Measurements from ENCODE around the gene CST5. TPM values are rescaled to one million over a fixed set of nuclear protein-coding genes. Genes with fewer than 3 reads are reported as not detected.
"Not testable (repeated sequence)": the region's sequence is repeated elsewhere in the genome, so short reads cannot be mapped to it uniquely, and the experiment has no call there.

The CST5 gene
- total RNA-seq, 1 donor from 2014 or later: not detected

- Histone ChIP-seq H4K20me1 (ENCODE audit: low read depth) (no peaks in the 10 kb centered on the region), H3K4me1 (no peaks in the 10 kb centered on the region), H3K9ac (no peak overlapping the region), H2AFZ (replicated peaks) (no peak overlapping the region), H3K27ac (no peak overlapping the region), H3K36me3 (no peaks in the 10 kb centered on the region), H3K4me2 (no peak overlapping the region), H3K9me3 (ENCODE audit: low read depth) (no peaks in the 10 kb centered on the region), H3F3A (ENCODE audit: low read depth) (no peaks in the 10 kb centered on the region), H3K79me2 (ENCODE audit: low read depth) (no peaks in the 10 kb centered on the region), H3K27me3 (no peaks in the 10 kb centered on the region), H3K4me3 (no peak overlapping the region)
- Mint-ChIP-seq H3K27ac (no peak overlapping the region), H3K4me1 (peaks cover 4% of the 10 kb centered on the region), H3K4me3 (no peak overlapping the region), H3K36me3 (no peaks in the 10 kb centered on the region), H3K9me3 (no peaks in the 10 kb centered on the region), H3K27me3 (ENCODE audit: insufficient read depth, low read depth) (peaks cover 5% of the 10 kb centered on the region)
- TF ChIP-seq EZH2phosphoT487 (IDR thresholded peaks at IDR 0.05) (no peak), CTCF (IDR thresholded peaks at IDR 0.05) (no peak), EZH2 (IDR thresholded peaks at IDR 0.05) (no peak)
- DNase-seq (ENCODE audit: low spot score): no peak
These were observed 345 bp upstream of the CST5 start for GRCh38 chr20:23879811-23880374.

GRCh38 chr20:23878787-23879186 is 761 bp downstream of the CST5 start:
- H3K27ac ChIP-seq: no peak overlapping the region
- H3K79me2 ChIP-seq (ENCODE audit: low read depth): no peaks in the 10 kb centered on the region
- TF ChIP-seq EZH2 (IDR thresholded peaks at IDR 0.05) (no peak), EZH2phosphoT487 (IDR thresholded peaks at IDR 0.05) (no peak), CTCF (IDR thresholded peaks at IDR 0.05) (no peak)
- no peaks in the 10 kb centered on the region for H3F3A ChIP-seq (ENCODE audit: low read depth)
- Mint-ChIP-seq H3K9me3 (no peaks in the 10 kb centered on the region), H3K4me3 (no peak overlapping the region), H3K27ac (no peak overlapping the region), H3K4me1 (peaks cover 4% of the 10 kb centered on the region), H3K36me3 (no peaks in the 10 kb centered on the region), H3K27me3 (ENCODE audit: insufficient read depth, low read depth) (peaks cover 7% of the 10 kb centered on the region)
- H3K4me1 ChIP-seq: no peaks in the 10 kb centered on the region
- H4K20me1 ChIP-seq (ENCODE audit: low read depth): no peaks in the 10 kb centered on the region
- no peaks in the 10 kb centered on the region for H3K27me3 ChIP-seq
- H2AFZ ChIP-seq (replicated peaks): no peak overlapping the region
- H3K4me2 ChIP-seq: no peak overlapping the region
- no peak overlapping the region for H3K9ac ChIP-seq
- DNase-seq (ENCODE audit: low spot score): no peak
- no peak overlapping the region for H3K4me3 ChIP-seq
- H3K9me3 ChIP-seq (ENCODE audit: low read depth): no peaks in the 10 kb centered on the region
- no peaks in the 10 kb centered on the region for H3K36me3 ChIP-seq

- not testable (repeated sequence) for H3K4me2 ChIP-seq; H3K9me3 ChIP-seq (ENCODE audit: low read depth); H3K9me3 Mint-ChIP-seq; H3K4me3 Mint-ChIP-seq; H3F3A ChIP-seq (ENCODE audit: low read depth); H3K27me3 ChIP-seq; H4K20me1 ChIP-seq (ENCODE audit: low read depth); DNase-seq (ENCODE audit: low spot score); H3K27ac Mint-ChIP-seq; H3K36me3 ChIP-seq; H2AFZ ChIP-seq (replicated peaks); H3K4me1 ChIP-seq; H3K27me3 Mint-ChIP-seq (ENCODE audit: insufficient read depth, low read depth); H3K4me3 ChIP-seq; H3K9ac ChIP-seq; H3K79me2 ChIP-seq (ENCODE audit: low read depth); H3K36me3 Mint-ChIP-seq; H3K27ac ChIP-seq; H3K4me1 Mint-ChIP-seq
These were observed 1.5 kb downstream of the CST5 start for GRCh38 chr20:23878016-23878542.

GRCh38 chr20:23877524-23877923 is 2.0 kb downstream of the CST5 start:
- H3K9me3 ChIP-seq (ENCODE audit: low read depth): no peaks in the 10 kb centered on the region
- Mint-ChIP-seq H3K4me1 (peaks cover 4% of the 10 kb centered on the region), H3K4me3 (no peak overlapping the region), H3K27me3 (ENCODE audit: insufficient read depth, low read depth) (peaks cover 7% of the 10 kb centered on the region), H3K36me3 (no peaks in the 10 kb centered on the region), H3K9me3 (no peaks in the 10 kb centered on the region), H3K27ac (no peak overlapping the region)
- TF ChIP-seq EZH2 (IDR thresholded peaks at IDR 0.05) (no peak), EZH2phosphoT487 (IDR thresholded peaks at IDR 0.05) (no peak), CTCF (IDR thresholded peaks at IDR 0.05) (no peak)
- H3F3A ChIP-seq (ENCODE audit: low read depth): no peaks in the 10 kb centered on the region
- H3K27me3 ChIP-seq: no peaks in the 10 kb centered on the region
- DNase-seq (ENCODE audit: low spot score): no peak
- no peaks in the 10 kb centered on the region for H4K20me1 ChIP-seq (ENCODE audit: low read depth)
- H3K36me3 ChIP-seq: no peaks in the 10 kb centered on the region
- no peak overlapping the region for H3K4me3 ChIP-seq
- no peak overlapping the region for H3K9ac ChIP-seq
- H3K27ac ChIP-seq: no peak overlapping the region
- H3K79me2 ChIP-seq (ENCODE audit: low read depth): no peaks in the 10 kb centered on the region
- no peak overlapping the region for H3K4me2 ChIP-seq
- H3K4me1 ChIP-seq: no peaks in the 10 kb centered on the region
- no peak overlapping the region for H2AFZ ChIP-seq (replicated peaks)

Measured in neural progenitor cell (in vitro differentiated cells).